ENCODE results near the gene KCNJ1.

Gene KCNJ1

GRCh38 chr11:128802358-128802981 lies 64.6 kb downstream of the KCNJ1 start:
- no peak overlapping the region for H3K4me3 ChIP-seq (ENCODE audit: low read depth, low read length)
- TF ChIP-seq MYC (IDR thresholded peaks at IDR 0.05; ENCODE audit: low read depth, low read length): no peak
- TF ChIP-seq CTCF (IDR thresholded peaks at IDR 0.05; ENCODE audit: low read depth, low read length): no peak
- no peak for TF ChIP-seq MAX (IDR thresholded peaks at IDR 0.05; ENCODE audit: low read depth, low read length)
- TF ChIP-seq POLR2A (IDR thresholded peaks at IDR 0.05; ENCODE audit: extremely low read depth, insufficient read length): no peak
- no peak for DNase-seq (ENCODE audit: low read depth)

- no peak overlapping the region for H3K4me3 ChIP-seq (ENCODE audit: low read depth, low read length)
- no peak for DNase-seq (ENCODE audit: low read depth)
- TF ChIP-seq MYC (IDR thresholded peaks at IDR 0.05; ENCODE audit: low read depth, low read length) (no peak), POLR2A (IDR thresholded peaks at IDR 0.05; ENCODE audit: extremely low read depth, insufficient read length) (no peak), MAX (IDR thresholded peaks at IDR 0.05; ENCODE audit: low read depth, low read length) (no peak), CTCF (IDR thresholded peaks at IDR 0.05; ENCODE audit: low read depth, low read length) (no peak)
These were observed 66.2 kb downstream of the KCNJ1 start for GRCh38 chr11:128800871-128801417.

DNA sequence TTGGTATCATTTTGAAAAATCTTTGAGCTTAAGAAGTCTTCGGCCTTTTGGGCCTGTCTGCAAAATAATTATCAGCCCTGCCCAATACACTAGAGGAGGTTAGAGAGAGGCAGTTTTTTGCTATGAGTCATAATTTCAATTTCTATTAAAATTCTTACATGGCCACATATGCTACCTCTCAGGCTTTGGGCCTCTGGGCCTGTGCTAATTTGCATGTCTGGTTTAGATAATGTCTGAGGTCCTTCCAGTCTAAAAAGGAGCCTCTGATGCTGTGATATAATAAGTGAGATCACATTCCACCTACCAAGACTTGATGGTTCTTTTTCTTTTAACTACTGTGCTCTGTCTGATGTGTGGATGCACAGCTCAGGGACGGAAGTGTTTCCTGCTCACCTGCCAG lies 70.8 kb downstream of the KCNJ1 start:
- TF ChIP-seq CTCF (IDR thresholded peaks at IDR 0.05; ENCODE audit: low read depth, low read length) (no peak), MAX (IDR thresholded peaks at IDR 0.05; ENCODE audit: low read depth, low read length) (no peak), POLR2A (IDR thresholded peaks at IDR 0.05; ENCODE audit: extremely low read depth, insufficient read length) (no peak), MYC (IDR thresholded peaks at IDR 0.05; ENCODE audit: low read depth, low read length) (no peak)
- H3K4me3 ChIP-seq (ENCODE audit: low read depth, low read length): no peak overlapping the region
- no peak for DNase-seq (ENCODE audit: low read depth)

GRCh38 chr11:128790196-128790595 lies 76.9 kb downstream of the KCNJ1 start:
- no peak for TF ChIP-seq CTCF (IDR thresholded peaks at IDR 0.05; ENCODE audit: low read depth, low read length)
- H3K4me3 ChIP-seq (ENCODE audit: low read depth, low read length): no peak overlapping the region
- DNase-seq (ENCODE audit: low read depth): no peak

GRCh38 chr11:128789497-128790150 lies 77.5 kb downstream of the KCNJ1 start:
- TF ChIP-seq CTCF (IDR thresholded peaks at IDR 0.05; ENCODE audit: low read depth, low read length) (no peak), POLR2A (IDR thresholded peaks at IDR 0.05; ENCODE audit: extremely low read depth, insufficient read length) (no peak), MAX (IDR thresholded peaks at IDR 0.05; ENCODE audit: low read depth, low read length) (no peak), MYC (IDR thresholded peaks at IDR 0.05; ENCODE audit: low read depth, low read length) (no peak)
- DNase-seq (ENCODE audit: low read depth): no peak
- H3K4me3 ChIP-seq (ENCODE audit: low read depth, low read length): no peak overlapping the region
